ENCODE data around the gene MYO5B.
A peak's percentile ranks its signal among the peaks of the same experiment; 100 is the strongest.

MYO5B gene

GRCh38 chr18:49961271-49961670, 233.7 kb downstream of the MYO5B start:
- no peak for DNase-seq

GRCh38 chr18:49960376-49960775, 234.6 kb downstream of the MYO5B start:
- no peak for DNase-seq

- DNase-seq, result no peak
Measured at GRCh38 chr18:49959176-49959575, 235.8 kb downstream of the MYO5B start.

- no peak for DNase-seq
Measured at GRCh38 chr18:49955263-49955662, 239.7 kb downstream of the MYO5B start.

- DNase-seq, result no peak
Measured at GRCh38 chr18:49953391-49953790, 241.6 kb downstream of the MYO5B start.

- DNase-seq, result no peak
Measured at GRCh38 chr18:49949951-49950395, 245.0 kb downstream of the MYO5B start.

- no peak for DNase-seq
Measured at GRCh38 chr18:49948975-49949374, 246.0 kb downstream of the MYO5B start.

GRCh38 chr18:49944663-49945062, 250.3 kb downstream of the MYO5B start:
- no peak for DNase-seq

GRCh38 chr18:49936821-49937220, 258.1 kb downstream of the MYO5B start:
- no peak for DNase-seq

GRCh38 chr18:49935215-49935614, 259.7 kb downstream of the MYO5B start:
- no peak for DNase-seq

- no peak for DNase-seq
Measured at GRCh38 chr18:49934457-49934856, 260.5 kb downstream of the MYO5B start.

- DNase-seq, result no peak
Measured at GRCh38 chr18:49933530-49934128, 261.3 kb downstream of the MYO5B start.

- no peak for DNase-seq
Measured at GRCh38 chr18:49931760-49932159, 263.2 kb downstream of the MYO5B start.

- no peak for DNase-seq
Measured at GRCh38 chr18:49931179-49931578, 263.8 kb downstream of the MYO5B start.

GRCh38 chr18:49926106-49926745, 268.7 kb downstream of the MYO5B start:
- DNase-seq, result no peak

- no peak for DNase-seq
Measured at GRCh38 chr18:49924293-49924983, 270.5 kb downstream of the MYO5B start.

- DNase-seq, result no peak
Measured at GRCh38 chr18:49922228-49922627, 272.7 kb downstream of the MYO5B start.

- peak; percentile 11 for DNase-seq
Measured at GRCh38 chr18:49921318-49921985, 273.5 kb downstream of the MYO5B start.

- DNase-seq, result no peak
Measured at GRCh38 chr18:49920731-49921130, 274.2 kb downstream of the MYO5B start.

GRCh38 chr18:49917742-49918141, 277.2 kb downstream of the MYO5B start:
- no peak for DNase-seq

- DNase-seq, result no peak
Measured at GRCh38 chr18:49915352-49915751, 279.6 kb downstream of the MYO5B start.

- DNase-seq, result no peak
Measured at GRCh38 chr18:49913221-49913620, 281.7 kb downstream of the MYO5B start.

GRCh38 chr18:49911427-49911826, 283.5 kb downstream of the MYO5B start:
- no peak for DNase-seq

- no peak for DNase-seq
Measured at GRCh38 chr18:49910986-49911385, 284.0 kb downstream of the MYO5B start.
